Loucy (cell line): ENCODE data around the gene BARHL1.

Experiments used
- H2AFZ ChIP-seq: fragments of 200-600 bp; sonication (generic); 2 replicates; pipeline ENCODE4 v1.6.0; 2016; ENCODE audit warnings: antibody characterized with exemption, mild to moderate bottlenecking, low read length, moderate library complexity
- H3F3A ChIP-seq: fragments of 200-600 bp; 2 replicates; pipeline ENCODE4 v1.6.0; 2016; ENCODE audit warnings: antibody characterized with exemption, low read depth, mild to moderate bottlenecking
- H3K27me3 ChIP-seq: fragments of 200-600 bp; sonication (generic); 2 replicates; pipeline ENCODE4 v1.6.1; 2014; ENCODE audit warnings: low read length, mild to moderate bottlenecking; ENCODE audit not compliant: insufficient read depth, poor library complexity, severe bottlenecking
- H3K36me3 ChIP-seq: fragments of 200-600 bp; sonication (generic); 2 replicates; pipeline ENCODE4 v1.6.1; 2016; ENCODE audit warnings: low read length; ENCODE audit not compliant: insufficient read depth
- H3K4me1 ChIP-seq: fragments of 200-600 bp; sonication (generic); 2 replicates; pipeline ENCODE4 v1.5.1; 2014; ENCODE audit warnings: low read length, mild to moderate bottlenecking; ENCODE audit not compliant: insufficient read depth, poor library complexity, severe bottlenecking
- H3K4me2 ChIP-seq: fragments of 200-600 bp; sonication (generic); 2 replicates; pipeline ENCODE4 v1.6.0; 2014; ENCODE audit warnings: antibody characterized with exemption, low read length, low read depth, mild to moderate bottlenecking; ENCODE audit not compliant: poor library complexity, severe bottlenecking
- H3K4me3 ChIP-seq: fragments of 200-600 bp; sonication (generic); 2 replicates; pipeline ENCODE4 v1.5.1; 2014; ENCODE audit warnings: low read length, mild to moderate bottlenecking, mixed read lengths; ENCODE audit not compliant: poor library complexity, severe bottlenecking
- H3K79me2 ChIP-seq: fragments of 200-600 bp; sonication (generic); 2 replicates; pipeline ENCODE4 v1.6.1; 2014; ENCODE audit warnings: low read length; ENCODE audit not compliant: insufficient read depth
- H3K9ac ChIP-seq: fragments of 200-600 bp; sonication (generic); 2 replicates; pipeline ENCODE4 v1.6.0; 2014; ENCODE audit warnings: mild to moderate bottlenecking, low read depth, low read length, moderate library complexity; ENCODE audit not compliant: poor library complexity, severe bottlenecking
- H3K9me2 ChIP-seq: fragments of 200-600 bp; sonication (generic); replicated peaks from 2 replicates; pipeline ENCODE4 v1.6.1; 2016; ENCODE audit warnings: low read depth, low read length, mixed read lengths
- H3K9me3 ChIP-seq: fragments of 200-600 bp; sonication (generic); 2 replicates; pipeline ENCODE4 v1.6.1; 2014; ENCODE audit warnings: mild to moderate bottlenecking, antibody characterized with exemption, low read length, low read depth; ENCODE audit not compliant: insufficient read depth
- H4K20me1 ChIP-seq: fragments of 200-600 bp; sonication (generic); 2 replicates; pipeline ENCODE4 v1.6.0; 2014; ENCODE audit warnings: antibody characterized with exemption, low read length, mild to moderate bottlenecking; ENCODE audit not compliant: insufficient read depth, poor library complexity, severe bottlenecking
- EZH2phosphoT487 ChIP-seq: fragments of 200-600 bp; IDR thresholded peaks from 2 replicates; pipeline ENCODE4 v1.6.1; 2018; ENCODE audit warnings: antibody characterized with exemption, mild to moderate bottlenecking, moderate library complexity, borderline replicate concordance
- TF ChIP-seq, protein P1 (sequence below): fragments of 200-600 bp; sonication (generic); conservative IDR thresholded peaks from 2 replicates; pipeline ENCODE4 v1.5.1; 2014; ENCODE audit warnings: mild to moderate bottlenecking, antibody characterized with exemption, low read length

The BARHL1 gene

DNA sequence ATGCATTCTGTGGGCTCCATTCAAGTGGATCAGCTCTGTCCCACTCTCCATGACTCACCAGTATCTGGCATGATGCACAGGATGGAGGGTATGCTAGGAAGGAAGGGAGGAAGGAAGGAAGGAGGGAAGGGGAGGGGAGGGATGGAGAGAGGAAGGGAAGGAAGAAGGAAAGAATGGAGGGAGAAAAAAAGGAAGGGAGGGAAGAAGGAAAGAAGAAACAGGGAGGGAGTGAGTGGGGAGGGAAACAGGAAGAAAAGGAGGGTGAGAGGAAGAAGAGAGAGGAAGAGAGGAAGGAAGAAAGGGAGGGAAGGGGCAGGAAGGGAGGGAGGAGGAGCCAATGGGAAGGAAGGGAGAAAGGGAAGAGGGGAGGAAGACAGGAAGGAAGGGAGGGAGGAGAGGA, 5.3 kb upstream of the BARHL1 start:
- no peaks in the 10 kb centered on the region for H3K4me1 ChIP-seq
- H4K20me1 ChIP-seq, result no peaks in the 10 kb centered on the region
- H3K9me3 ChIP-seq, result no peaks in the 10 kb centered on the region
- no peaks in the 10 kb centered on the region for H3K9me2 ChIP-seq
- H3K79me2 ChIP-seq, result no peaks in the 10 kb centered on the region
- TF ChIP-seq EZH2phosphoT487, result no peak
- TF ChIP-seq, protein P1, sequence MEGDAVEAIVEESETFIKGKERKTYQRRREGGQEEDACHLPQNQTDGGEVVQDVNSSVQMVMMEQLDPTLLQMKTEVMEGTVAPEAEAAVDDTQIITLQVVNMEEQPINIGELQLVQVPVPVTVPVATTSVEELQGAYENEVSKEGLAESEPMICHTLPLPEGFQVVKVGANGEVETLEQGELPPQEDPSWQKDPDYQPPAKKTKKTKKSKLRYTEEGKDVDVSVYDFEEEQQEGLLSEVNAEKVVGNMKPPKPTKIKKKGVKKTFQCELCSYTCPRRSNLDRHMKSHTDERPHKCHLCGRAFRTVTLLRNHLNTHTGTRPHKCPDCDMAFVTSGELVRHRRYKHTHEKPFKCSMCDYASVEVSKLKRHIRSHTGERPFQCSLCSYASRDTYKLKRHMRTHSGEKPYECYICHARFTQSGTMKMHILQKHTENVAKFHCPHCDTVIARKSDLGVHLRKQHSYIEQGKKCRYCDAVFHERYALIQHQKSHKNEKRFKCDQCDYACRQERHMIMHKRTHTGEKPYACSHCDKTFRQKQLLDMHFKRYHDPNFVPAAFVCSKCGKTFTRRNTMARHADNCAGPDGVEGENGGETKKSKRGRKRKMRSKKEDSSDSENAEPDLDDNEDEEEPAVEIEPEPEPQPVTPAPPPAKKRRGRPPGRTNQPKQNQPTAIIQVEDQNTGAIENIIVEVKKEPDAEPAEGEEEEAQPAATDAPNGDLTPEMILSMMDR, result no peak
- H3K36me3 ChIP-seq, result no peaks in the 10 kb centered on the region
- H3K27me3 ChIP-seq, result no peaks in the 10 kb centered on the region
- no peak overlapping the region for H3K4me3 ChIP-seq
- H3F3A ChIP-seq, result no peaks in the 10 kb centered on the region
- H3K9ac ChIP-seq, result no peak overlapping the region
- H2AFZ ChIP-seq, result no peak overlapping the region
- no peak overlapping the region for H3K4me2 ChIP-seq

DNA sequence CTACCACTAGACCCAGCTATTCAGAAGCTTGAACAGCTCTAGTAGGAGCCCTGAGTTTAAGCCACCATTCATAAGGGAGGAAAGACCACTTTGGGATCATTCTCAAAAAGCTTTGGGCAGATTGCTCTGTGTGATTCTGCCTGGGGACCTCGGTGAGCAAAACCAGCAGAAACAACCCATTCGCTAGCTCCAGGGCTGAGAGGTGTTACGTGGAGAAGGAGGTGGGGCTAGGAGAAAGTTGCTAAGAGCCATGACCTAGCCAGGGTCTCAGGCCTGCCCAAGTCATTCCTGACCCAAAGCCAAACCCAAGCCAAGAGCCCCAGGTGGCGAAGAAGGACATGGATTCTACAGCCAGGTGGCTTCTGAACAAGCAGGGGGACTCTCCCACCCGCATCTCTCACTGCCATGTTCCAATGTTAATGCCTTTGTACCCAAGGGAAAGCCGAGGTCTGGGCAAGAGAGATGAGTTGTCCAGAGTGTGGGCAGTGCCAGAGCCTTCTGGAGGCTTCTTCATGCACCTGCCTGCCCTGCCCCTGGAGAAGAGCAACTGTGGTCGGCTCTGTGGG, 4.0 kb upstream of the BARHL1 start:
- Histone ChIP-seq H3K9me2 (no peaks in the 10 kb centered on the region), H4K20me1 (no peaks in the 10 kb centered on the region), H3K36me3 (no peaks in the 10 kb centered on the region), H3K79me2 (no peaks in the 10 kb centered on the region), H3K4me3 (no peak overlapping the region), H3K9ac (no peak overlapping the region), H3F3A (no peaks in the 10 kb centered on the region), H3K4me2 (no peak overlapping the region), H3K9me3 (no peaks in the 10 kb centered on the region), H3K27me3 (no peaks in the 10 kb centered on the region), H3K4me1 (no peaks in the 10 kb centered on the region), H2AFZ (no peak overlapping the region)
- no peak for TF ChIP-seq EZH2phosphoT487
- TF ChIP-seq, protein P1, result no peak

DNA sequence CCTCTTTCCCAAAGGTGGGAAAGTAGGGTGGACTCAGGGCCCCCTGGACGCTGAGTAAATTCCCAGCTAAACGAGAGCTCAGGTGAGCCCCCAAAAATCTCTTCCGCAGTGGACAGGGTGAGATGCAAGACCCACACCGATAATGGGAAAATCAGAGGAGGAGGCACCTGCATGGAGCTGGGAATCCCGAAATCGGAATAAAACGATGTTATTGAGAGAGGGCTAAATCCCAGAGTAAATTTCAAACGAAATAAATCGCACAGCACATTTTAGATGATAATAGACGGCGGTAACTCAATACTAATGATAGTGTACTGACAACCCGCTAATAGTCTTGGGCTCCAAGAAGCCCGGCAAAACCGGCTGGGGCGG, 3.0 kb upstream of the BARHL1 start:
- H3K4me3 ChIP-seq, result no peak overlapping the region
- no peak for TF ChIP-seq EZH2phosphoT487
- TF ChIP-seq, protein P1, result no peak
- H3K27me3 ChIP-seq, result no peaks in the 10 kb centered on the region
- no peak overlapping the region for H3K4me2 ChIP-seq
- no peaks in the 10 kb centered on the region for H4K20me1 ChIP-seq
- H3K9ac ChIP-seq, result no peak overlapping the region
- H3K79me2 ChIP-seq, result no peaks in the 10 kb centered on the region
- no peaks in the 10 kb centered on the region for H3K9me3 ChIP-seq
- no peak overlapping the region for H2AFZ ChIP-seq
- no peaks in the 10 kb centered on the region for H3F3A ChIP-seq
- H3K4me1 ChIP-seq, result no peaks in the 10 kb centered on the region
- H3K36me3 ChIP-seq, result no peaks in the 10 kb centered on the region
- no peaks in the 10 kb centered on the region for H3K9me2 ChIP-seq
